Endothelial cell of umbilical vein (primary cell): ENCODE measurements around the gene LEP. TPM values are rescaled to one million over a fixed set of nuclear protein-coding genes. Genes with fewer than 3 reads are reported as not detected.

Experiments
- BruUV-seq: library from RNA; stranded (reverse); fragments of 400-500 nt; replicated peaks from 2 replicates; lab custom pipeline; 2021; lab: Mats Ljungman, UMichigan
- CTCF ChIA-PET: fragments of 300-600, 350-600 bp; sonication (Branson Sonifier 250); formaldehyde crosslinking; loops from one replicate; lab custom pipeline; 2021; ENCODE audit warnings: antibody characterized with exemption, inconsistent platforms; lab: Charles Lee
- POLR2A ChIA-PET: fragments of 300-600, 350-600 bp; sonication (Branson Sonifier 250); formaldehyde crosslinking; loops from one replicate; lab custom pipeline; 2021; ENCODE audit warnings: antibody characterized with exemption, inconsistent platforms; lab: Charles Lee
- DNase-seq: peaks from one replicate; pipeline ENCODE4 v3.0.0-alpha.2; 2011; ENCODE audit warnings: low read depth, low spot score
- FAIRE-seq: peaks from 2 replicates; lab custom pipeline; 2011; peaks lifted over from hg19 to GRCh38; lab: Jason Lieb, UNC
- H2AFZ ChIP-seq: 2 replicates; pipeline ENCODE4 v1.6.0; 2012; ENCODE audit warnings: low read depth, low read length, control low read depth, inconsistent platforms
- H3K27ac ChIP-seq: 2 replicates; pipeline ENCODE4 v1.5.1; 2011; ENCODE audit warnings: low read depth, mild to moderate bottlenecking, control low read depth, low read length, moderate library complexity; ENCODE audit not compliant: insufficient read depth
- H3K27me3 ChIP-seq, 2 experiments: 2 replicates each; pipeline versions ENCODE4 v1.6.0 to v1.6.1; 2011; ENCODE audit warnings: low read length in 2 of 2, mixed read lengths in 1 of 2; ENCODE audit not compliant: control insufficient read depth in 2 of 2, insufficient read depth in 2 of 2
- H3K36me3 ChIP-seq, 2 experiments: 2 replicates in 1 of 2; 3 replicates in 1 of 2; pipeline ENCODE4 v1.5.1; 2011; ENCODE audit warnings: low read length in 2 of 2, mild to moderate bottlenecking in 1 of 2, moderate library complexity in 1 of 2; ENCODE audit not compliant: control insufficient read depth in 2 of 2, insufficient read depth in 2 of 2; ENCODE audit errors: extremely low read depth in 1 of 2
- H3K4me1 ChIP-seq: 3 replicates; pipeline ENCODE4 v1.5.1; 2011; ENCODE audit warnings: mild to moderate bottlenecking, low read length; ENCODE audit not compliant: control insufficient read depth, insufficient read depth; ENCODE audit errors: extremely low read depth
- H3K4me2 ChIP-seq: 2 replicates; pipeline ENCODE4 v1.6.1; 2011; ENCODE audit warnings: low read length, control low read depth, mixed read lengths; ENCODE audit not compliant: insufficient read depth
- H3K4me3 ChIP-seq, 3 experiments: fragments of 200-600 bp in 1 of 3; sonication (generic), shearing (Covaris generic) in 1 of 3; replicated peaks in 1 of 3; 2 replicates each; pipeline ENCODE4 v1.5.1; 2011 to 2016; ENCODE audit warnings: control low read depth in 3 of 3, low read length in 3 of 3, mild to moderate bottlenecking in 2 of 3, inconsistent platforms in 1 of 3, low read depth in 1 of 3, moderate library complexity in 1 of 3; ENCODE audit not compliant: insufficient read depth in 1 of 3
- H3K79me2 ChIP-seq: 2 replicates; pipeline ENCODE4 v1.6.0; 2012; ENCODE audit warnings: low read length, inconsistent platforms; ENCODE audit not compliant: control insufficient read depth, insufficient read depth
- H3K9ac ChIP-seq: replicated peaks from 2 replicates; pipeline ENCODE3; 2011; ENCODE audit warnings: low read length, control low read depth; ENCODE audit not compliant: insufficient read depth; ENCODE audit errors: extremely low read depth
- H3K9me1 ChIP-seq: replicated peaks from 3 replicates; pipeline ENCODE4 v1.6.0; 2011; ENCODE audit warnings: mild to moderate bottlenecking, low read length; ENCODE audit not compliant: control insufficient read depth, insufficient read depth; ENCODE audit errors: extremely low read depth
- H3K9me3 ChIP-seq: replicated peaks from 2 replicates; pipeline ENCODE4 v1.5.1; 2012; ENCODE audit warnings: low read length, inconsistent platforms; ENCODE audit not compliant: control insufficient read depth, insufficient read depth
- H4K20me1 ChIP-seq: replicated peaks from 2 replicates; pipeline ENCODE3; 2011; ENCODE audit warnings: mild to moderate bottlenecking, low read length; ENCODE audit not compliant: control insufficient read depth, insufficient read depth; ENCODE audit errors: extremely low read depth
- CTCF ChIP-seq, 2 donors: IDR thresholded peaks; 1 replicate in 1 of 2; 2 replicates in 1 of 2; pipeline ENCODE4 v1.5.1; 2011; ENCODE audit warnings: low read length in 2 of 2, mild to moderate bottlenecking in 2 of 2, moderate library complexity in 2 of 2, control low read depth in 1 of 2, inconsistent platforms in 1 of 2, low read depth in 1 of 2; ENCODE audit not compliant: insufficient read depth in 1 of 2; ENCODE audit errors: extremely low read depth in 1 of 2
- FOS ChIP-seq: IDR thresholded peaks from 2 replicates; pipeline ENCODE4 v1.6.1; 2011; ENCODE audit warnings: mild to moderate bottlenecking, low read length, moderate library complexity, borderline replicate concordance; ENCODE audit not compliant: insufficient read depth
- JUN ChIP-seq: IDR thresholded peaks from 2 replicates; pipeline ENCODE4 v1.6.1; 2011; ENCODE audit warnings: borderline replicate concordance, low read depth; ENCODE audit not compliant: insufficient read length, insufficient read depth
- MAX ChIP-seq: IDR thresholded peaks from 2 replicates; pipeline ENCODE4 v1.6.1; 2011; ENCODE audit not compliant: insufficient read depth, insufficient read length
- MYC ChIP-seq: IDR thresholded peaks from one replicate; pipeline ENCODE4 v1.6.1; 2011; ENCODE audit warnings: mild to moderate bottlenecking, low read depth, low read length
- POLR2A ChIP-seq: IDR thresholded peaks from 2 replicates; pipeline ENCODE4 v1.6.1; 2012; ENCODE audit warnings: low read depth, mild to moderate bottlenecking, control low read depth, low read length
- dilution Hi-C: fragments of 300-500 bp; cut with MboI; formaldehyde crosslinking; loops from one replicate; pipeline ENCODE4 v1.15.0; 2019; ENCODE audit warnings: low sequenced_read_pairs; ENCODE audit not compliant: extremely low pct_ligation_motif_present
- intact Hi-C: fragments of 100-400 bp; cut with micrococcal nuclease; formaldehyde crosslinking; loops from one replicate; pipeline ENCODE4 v1.10.0; 2022
- polyA plus RNA-seq, 4 experiments: library from polyadenylated mRNA; depleted of rRNA in 3 of 4; stranded (reverse) in 3 of 4; unstranded in 1 of 4; fragments of >200 nt; gene quantifications; 2 replicates each; pipeline versions ENCODE4 v1.2.1 to v1.2.3, GENCODE V29; 2011 to 2012; ENCODE audit warnings: missing spikeins in 1 of 4
- total RNA-seq: library from RNA; stranded (reverse); gene quantifications from 2 replicates; pipeline ENCODE4 v1.2.3, GENCODE V29; 2021

The LEP gene
- total and polyA plus RNA-seq, 2 donors (not counting 3 experiments of a cell fraction or from before 2014, with no cell fraction given) = not detected

GRCh38 chr7:128253701-128254100, 12.6 kb downstream of the LEP start:
- H3K9ac ChIP-seq = no peak overlapping the region
- DNase-seq (no peak), FAIRE-seq (no peak)
- TF ChIP-seq FOS (no peak), MYC (no peak), POLR2A (no peak), MAX (no peak), JUN (no peak)
- no peak overlapping the region for H3K4me2 ChIP-seq
- BruUV-seq = no TSS peak
- no peaks in the 10 kb centered on the region for H3K9me1 ChIP-seq
- H3K79me2 ChIP-seq = no peaks in the 10 kb centered on the region
- no peak overlapping the region for H3K27ac ChIP-seq
- dilution Hi-C loops (no loop called here), intact Hi-C loops (no loop called here)
- H3K36me3 ChIP-seq = no peaks in the 10 kb centered on the region
- H3K4me1 ChIP-seq = no peaks in the 10 kb centered on the region
- POLR2A ChIA-PET = no interaction called here
- no peaks in the 10 kb centered on the region for H4K20me1 ChIP-seq
- H2AFZ ChIP-seq = no peak overlapping the region
- H3K27me3 ChIP-seq = peaks cover 0 to 10% of the 10 kb centered on the region in 2 experiments
- H3K9me3 ChIP-seq = no peaks in the 10 kb centered on the region
- H3K4me3 ChIP-seq = no peak overlapping the region
- CTCF ChIA-PET = no interaction called here

GRCh38 chr7:128254470-128254869, 13.4 kb downstream of the LEP start:
- dilution Hi-C loops = no loop called here
- H3K36me3 ChIP-seq = no peaks in the 10 kb centered on the region
- BruUV-seq = no TSS peak
- no peak overlapping the region for H3K4me3 ChIP-seq
- H3K27ac ChIP-seq = no peak overlapping the region
- H3K27me3 ChIP-seq = peaks cover 4 to 5% of the 10 kb centered on the region in 2 experiments
- no peaks in the 10 kb centered on the region for H3K79me2 ChIP-seq
- H3K9me1 ChIP-seq = no peaks in the 10 kb centered on the region
- no peak overlapping the region for H3K9ac ChIP-seq
- DNase-seq (no peak), FAIRE-seq (no peak)
- CTCF ChIA-PET = no interaction called here
- no peak overlapping the region for H2AFZ ChIP-seq
- intact Hi-C loops = no loop called here
- H3K4me1 ChIP-seq = no peaks in the 10 kb centered on the region
- H4K20me1 ChIP-seq = no peaks in the 10 kb centered on the region
- no peaks in the 10 kb centered on the region for H3K9me3 ChIP-seq
- H3K4me2 ChIP-seq = no peak overlapping the region
- TF ChIP-seq POLR2A (no peak), CTCF (IDR thresholded peaks at IDR 0.05; ENCODE audit: extremely low read depth in 1 of 2, insufficient read depth in 1 of 2, low read depth in 1 of 2, low read length in 2 of 2) (no peak), FOS (no peak)
- POLR2A ChIA-PET = no interaction called here
